Activated CD4-positive, alpha-beta T cell treated with anti-CD3 and anti-CD28 coated beads for 48 hours (primary cell): ENCODE results near the gene PSMD5.
A peak's percentile ranks its signal among the peaks of the same experiment; 100 is the strongest.

ENCODE experiments used
- DNase-seq: peaks from one replicate; pipeline ENCODE4 v3.0.0-alpha.2; 2020

PSMD5 gene

DNA sequence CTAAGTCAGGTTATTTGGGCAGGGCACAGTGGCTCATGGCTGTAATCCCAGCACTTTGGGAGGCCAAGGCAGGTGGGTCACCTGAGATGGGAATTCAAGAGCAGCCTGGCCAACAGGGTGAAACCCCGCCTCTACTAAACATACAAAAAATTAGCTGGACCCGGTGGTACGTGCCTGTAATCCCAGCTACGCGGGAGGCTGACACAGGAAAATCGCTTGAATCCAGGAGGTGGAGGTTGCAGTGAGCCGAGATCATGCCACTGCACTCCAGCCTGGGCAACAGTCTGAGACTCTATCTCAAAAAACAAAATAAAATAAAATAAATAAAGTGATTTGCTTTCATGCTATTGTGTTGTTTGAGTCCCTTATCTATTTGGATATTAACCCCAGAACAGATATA is 41.3 kb downstream of the PSMD5 start:
- DNase-seq = no peak

DNA sequence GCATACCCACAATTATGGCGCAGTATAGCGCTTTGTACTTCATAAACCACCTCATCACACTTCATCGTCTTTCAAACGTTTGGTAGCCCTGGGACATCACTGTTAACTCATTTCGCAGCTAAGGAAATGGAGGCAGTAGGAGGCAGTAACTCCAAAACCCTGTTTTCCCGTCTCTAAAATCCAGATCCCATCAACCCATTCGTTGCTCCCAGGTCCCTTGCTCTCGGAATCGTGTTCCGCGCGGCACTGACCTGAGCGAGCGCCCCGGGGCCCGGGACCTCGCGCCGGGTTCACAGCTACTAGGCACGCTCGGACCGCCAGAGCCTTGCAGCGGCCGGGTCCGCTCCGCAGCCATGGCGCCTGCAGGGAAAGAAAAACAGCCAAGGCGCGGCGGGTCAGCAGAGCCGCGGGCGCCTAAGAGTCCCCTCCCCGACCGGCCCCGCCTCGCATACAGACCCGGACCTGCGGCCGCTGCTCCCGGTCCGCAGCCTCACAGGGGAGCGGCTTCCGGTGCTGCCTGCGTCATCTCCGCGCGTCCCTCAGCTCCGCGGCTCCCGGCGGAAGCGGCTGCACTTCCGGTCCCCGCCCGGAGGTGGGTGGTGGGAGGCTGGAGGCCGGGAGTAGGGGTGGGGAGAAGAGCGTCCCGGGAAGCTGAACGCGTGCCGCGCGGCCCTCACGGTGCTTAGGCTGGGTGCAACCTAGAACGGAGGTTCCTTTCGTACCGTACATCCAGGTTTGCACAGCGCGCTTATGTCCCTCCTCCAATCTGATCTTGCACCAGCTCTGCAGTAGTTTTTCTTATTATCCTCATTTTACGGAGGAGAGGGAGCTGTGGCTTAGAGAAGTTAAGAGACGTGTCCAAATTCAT is 49.6 kb downstream of the PSMD5 start, which contains the start of gene FBXW2:
FBXW2 (minus strand) TSS at position 519 of the 868 bp plus-strand sequence. CDS start 5,158 bp downstream, outside the sequence.
- DNase-seq = peak; percentile 95

DNA sequence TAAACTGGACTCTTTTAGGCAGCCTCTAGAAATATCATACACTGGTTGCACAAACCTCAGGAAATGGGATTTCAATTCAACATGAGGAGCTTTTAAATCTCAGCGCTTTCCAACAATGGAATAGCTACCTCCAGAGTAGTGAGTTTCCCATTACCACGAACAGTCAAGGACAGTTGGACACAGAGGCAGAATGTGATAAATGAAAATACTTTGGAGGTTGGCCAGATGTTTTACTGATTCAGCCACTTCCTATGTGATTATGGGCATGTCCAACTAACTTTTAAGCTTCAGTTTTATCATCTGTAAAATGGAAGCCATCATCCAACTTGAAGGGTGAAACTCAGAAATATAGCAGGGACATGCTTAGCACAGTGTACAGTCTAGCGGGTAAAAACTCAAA is 51.6 kb downstream of the PSMD5 start:
- no peak for DNase-seq

DNA sequence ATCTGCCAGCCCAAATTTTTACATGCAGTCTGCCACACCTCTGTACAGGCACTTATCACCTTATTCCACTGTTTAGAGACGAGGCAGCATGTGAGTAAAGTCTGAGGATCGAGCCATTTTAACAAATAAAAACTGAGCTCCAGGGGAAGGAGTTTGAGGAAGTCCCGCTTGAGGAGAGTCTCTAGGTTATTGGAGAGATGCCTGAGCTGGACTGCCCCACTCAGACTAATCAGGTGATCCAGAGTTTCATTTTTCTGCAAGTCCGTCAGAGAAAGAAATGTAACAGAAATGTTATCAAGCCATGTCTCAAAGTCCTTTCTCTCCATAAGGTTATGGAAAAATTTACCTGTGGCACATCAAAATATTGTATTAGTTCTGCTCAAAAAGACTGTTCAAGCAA is 54.8 kb downstream of the PSMD5 start:
- DNase-seq = no peak

DNA sequence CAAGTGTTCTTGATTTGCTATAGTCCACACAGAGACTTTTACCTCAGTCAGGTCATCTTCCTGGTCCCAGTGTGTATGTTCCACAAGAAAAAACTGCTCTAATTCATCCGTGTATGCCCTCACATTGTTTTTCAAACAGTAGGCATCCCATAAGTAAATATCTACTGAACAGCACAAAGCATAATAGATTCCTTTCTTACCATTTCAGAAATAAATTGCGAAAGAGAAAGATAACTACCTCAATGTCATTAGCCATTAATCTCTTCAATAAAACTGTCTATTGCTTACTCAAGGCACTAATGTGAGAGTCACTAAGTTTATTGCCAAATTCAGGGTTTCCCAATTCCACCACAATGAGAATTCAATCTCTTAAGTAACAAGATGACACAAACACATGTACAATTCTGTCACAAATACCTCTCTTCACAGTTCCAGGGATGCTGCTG is 59.1 kb downstream of the PSMD5 start:
- DNase-seq = no peak

DNA sequence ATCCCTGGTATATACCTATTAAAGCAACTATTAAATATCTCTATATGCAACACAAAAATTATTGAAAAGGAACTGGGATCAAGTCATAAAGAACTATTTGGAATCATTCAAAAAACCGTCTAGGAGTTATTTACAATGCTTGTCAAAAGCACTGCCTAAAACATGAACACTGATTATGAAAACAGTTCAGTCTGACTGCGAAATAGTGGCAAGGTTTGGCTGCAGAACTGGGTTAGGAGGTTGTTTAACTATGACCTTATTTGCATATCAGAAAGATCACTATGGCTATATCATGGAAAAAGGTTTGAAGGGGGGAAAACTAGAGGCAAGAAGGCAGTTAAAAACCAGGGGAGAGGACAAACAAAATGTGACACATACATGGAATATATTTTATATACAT is 61.5 kb downstream of the PSMD5 start:
- DNase-seq = no peak

DNA sequence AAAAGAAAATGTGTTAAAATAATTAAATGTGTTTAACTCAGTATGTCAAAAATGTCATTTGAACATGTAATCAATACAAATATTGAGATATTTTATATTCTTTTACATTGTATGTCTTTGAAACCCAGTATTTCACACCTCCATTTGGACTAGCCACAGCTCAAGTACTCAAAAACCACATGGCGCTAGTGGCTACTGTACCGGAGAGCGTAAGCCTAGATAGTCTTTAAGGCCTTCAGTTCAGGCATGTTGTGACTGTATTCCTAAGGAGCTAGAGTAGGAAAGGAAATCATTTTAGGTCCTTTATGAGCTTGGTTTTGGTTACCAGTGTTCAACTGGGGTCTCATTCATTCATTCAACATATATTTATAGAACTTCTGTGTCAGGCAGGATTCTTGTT is 62.4 kb downstream of the PSMD5 start:
- no peak for DNase-seq

DNA sequence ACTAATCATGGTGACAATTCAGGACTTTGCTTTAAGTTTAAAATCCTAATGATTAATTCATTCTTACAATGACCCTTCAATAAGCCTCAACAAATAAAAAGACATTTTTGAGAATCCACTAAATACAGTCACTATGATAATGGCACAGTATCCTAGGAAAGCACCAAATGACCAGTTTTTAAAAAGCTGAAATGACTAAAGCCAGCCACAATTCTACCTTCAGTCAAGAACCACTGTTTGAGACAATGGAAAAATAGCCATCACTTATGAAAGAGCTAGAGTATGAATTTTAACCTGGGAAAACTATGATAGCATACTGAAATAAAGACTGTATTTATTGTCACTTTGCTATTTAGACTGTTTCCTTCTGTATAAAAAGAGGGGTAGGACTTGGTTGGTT is 63.5 kb downstream of the PSMD5 start:
- DNase-seq = no peak

DNA sequence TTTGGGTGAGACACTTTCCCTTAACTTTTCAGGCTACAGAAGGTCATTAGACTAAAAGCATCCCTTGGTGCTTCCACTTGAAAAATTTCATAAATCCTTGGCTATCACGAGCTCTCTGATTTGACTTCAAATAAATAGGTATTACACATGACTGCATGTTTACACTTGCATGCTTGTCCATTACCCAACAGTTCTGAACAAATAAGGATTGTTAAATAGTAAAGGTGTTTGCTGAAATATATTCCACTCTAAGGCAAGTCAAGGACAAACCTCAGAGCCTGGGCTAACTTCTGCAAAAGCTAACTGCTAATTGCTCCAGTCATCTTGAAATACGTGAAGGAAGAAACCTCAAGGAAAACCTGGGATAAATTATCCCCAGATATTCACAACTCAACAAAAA is 64.0 kb downstream of the PSMD5 start:
- no peak for DNase-seq

DNA sequence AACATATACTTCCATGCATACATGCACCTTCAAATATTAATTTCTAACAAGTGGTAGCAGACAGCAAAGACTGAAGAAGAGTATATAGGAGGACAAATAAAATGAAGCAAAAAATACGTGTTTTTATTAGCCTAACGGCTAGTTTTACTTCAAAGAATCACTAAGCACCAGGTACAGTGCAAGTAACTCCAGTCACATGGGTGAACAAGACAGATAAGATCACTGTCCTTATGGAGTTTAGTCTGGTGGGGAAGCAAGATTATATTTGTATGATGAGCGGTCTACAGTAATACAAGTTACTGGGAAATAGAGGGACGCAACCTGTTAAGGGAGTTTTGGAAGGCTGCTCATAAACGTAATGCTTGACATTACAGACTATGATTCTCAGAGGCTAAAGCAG is 65.5 kb downstream of the PSMD5 start:
- no peak for DNase-seq

DNA sequence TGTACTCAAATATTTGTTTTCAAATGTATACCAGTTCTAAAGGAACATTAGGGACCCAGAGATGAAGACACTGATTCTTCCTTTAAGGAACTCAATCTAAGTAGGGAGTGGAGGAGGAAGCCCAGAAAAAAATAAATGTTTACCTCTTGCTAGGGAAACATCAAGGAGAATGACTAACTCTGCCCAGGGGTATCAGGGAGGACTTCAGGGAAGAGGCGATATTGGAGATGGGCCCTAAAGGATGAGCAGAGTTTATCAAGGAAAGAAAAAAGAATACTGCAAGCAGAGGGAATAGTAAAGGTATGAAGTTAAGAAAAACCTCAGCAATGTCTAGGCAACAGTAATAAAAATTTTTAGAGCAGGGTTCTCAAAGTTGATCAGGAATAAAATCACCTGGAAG is 65.9 kb downstream of the PSMD5 start:
- no peak for DNase-seq

DNA sequence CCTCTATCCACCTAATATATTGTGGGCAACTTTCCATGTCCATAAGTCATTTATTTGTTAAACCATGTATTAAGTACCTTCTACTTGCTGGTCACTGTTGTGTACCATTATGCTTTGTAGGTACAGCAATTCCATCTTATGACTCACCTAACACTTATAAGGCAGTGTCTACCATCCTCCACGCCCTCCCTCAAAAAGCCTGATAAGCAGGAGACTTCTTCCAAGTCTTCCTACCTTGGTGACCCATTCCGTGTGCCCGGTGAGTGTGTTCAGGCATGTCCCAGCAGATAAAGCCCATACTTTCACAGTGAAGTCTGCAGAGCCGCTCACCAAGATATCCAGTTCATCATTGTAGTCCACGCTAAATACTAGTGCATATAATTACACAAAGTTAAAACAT is 66.9 kb downstream of the PSMD5 start:
- DNase-seq = no peak

DNA sequence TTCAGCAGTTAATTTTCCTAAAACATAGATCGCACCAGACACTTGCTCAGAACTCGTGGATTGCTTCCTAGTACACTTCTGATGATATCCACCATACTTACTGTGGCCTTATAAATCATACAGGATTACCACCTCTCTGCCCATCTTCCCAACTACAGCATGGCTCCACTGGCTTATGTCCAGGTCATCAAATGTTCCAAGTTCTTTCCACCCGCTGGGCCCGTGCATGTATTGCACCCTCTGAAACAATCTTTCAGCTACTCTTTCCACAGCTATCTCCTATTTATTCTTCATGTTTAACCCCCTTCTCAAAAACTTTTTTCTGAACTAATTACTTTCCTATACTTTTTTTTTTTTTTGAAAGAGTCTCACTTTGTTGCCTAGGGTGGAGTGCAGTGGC is 68.0 kb downstream of the PSMD5 start:
- DNase-seq = no peak

DNA sequence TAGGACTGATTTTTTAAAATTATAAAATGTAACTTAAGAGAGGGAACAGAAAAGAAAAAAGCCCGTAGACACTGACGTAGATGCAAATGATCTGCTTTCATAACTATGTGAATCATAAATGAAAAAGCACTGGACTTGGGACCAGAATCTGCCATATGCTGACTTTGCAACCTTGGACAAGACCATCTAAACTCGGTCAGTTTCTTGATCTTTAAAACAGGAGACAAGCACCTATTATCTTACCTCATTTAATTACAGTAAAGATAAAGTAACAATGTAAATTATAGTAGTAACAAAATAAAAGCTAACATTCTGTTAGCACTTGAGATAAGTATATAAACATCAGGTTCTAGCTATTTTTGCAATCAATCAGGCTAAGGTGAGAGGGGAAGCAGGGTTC is 69.5 kb downstream of the PSMD5 start:
- no peak for DNase-seq

DNA sequence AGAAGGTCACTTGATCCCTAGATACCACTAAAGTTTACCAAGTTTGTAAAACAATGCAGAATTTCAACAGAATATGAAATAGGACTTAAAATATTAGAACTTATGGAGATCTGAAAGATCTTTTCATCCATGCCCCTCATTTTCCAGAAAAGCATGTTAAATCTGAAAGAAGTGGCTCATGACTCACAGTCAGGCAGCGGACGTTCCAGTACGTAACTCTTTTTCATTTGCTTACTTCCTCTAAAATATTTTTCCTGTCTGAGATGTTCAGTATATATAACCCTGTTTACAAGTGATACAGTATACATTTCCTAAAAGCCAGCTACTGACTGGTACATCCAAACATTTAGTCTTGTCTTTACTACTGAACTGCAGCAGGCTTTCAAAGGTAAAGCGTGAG is 71.8 kb downstream of the PSMD5 start:
- no peak for DNase-seq

DNA sequence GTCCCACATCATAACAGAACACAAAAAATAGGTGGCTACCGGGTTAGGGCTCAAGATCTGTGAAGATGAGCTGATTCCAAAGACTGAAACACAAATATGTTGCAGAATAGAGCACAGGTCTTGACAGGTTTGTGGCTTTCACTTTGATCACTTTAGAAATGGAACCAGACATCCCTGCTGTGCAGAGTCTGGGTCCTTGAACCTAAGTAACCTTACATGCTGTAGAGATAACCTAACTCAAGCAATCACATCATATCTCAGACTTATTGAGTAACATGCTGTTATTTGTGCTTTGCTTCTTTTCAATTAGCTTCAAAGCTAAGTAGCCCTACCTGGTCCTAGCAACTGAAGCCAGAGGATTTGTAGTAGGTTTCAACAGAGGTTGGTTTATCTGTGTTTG is 73.8 kb downstream of the PSMD5 start:
- DNase-seq = no peak

DNA sequence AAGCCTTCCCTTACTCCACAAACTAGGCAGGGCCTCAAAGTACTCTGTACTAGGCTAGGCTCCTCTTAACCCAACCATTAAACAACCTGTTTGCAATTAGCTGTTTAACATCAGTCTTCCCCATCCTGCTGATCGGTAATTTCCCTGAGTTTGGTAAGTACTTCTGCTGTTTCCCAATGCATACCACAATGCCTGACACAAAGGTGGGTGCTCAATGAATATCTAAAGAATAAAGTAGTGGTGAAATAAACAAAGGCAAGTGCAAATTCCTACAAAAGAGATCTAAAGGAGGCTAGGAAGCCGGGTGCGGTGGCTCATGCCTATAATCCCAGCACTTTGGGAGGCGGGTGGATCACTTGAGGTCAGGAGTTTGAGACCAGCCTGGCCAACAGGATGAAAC is 74.5 kb downstream of the PSMD5 start:
- DNase-seq = no peak

DNA sequence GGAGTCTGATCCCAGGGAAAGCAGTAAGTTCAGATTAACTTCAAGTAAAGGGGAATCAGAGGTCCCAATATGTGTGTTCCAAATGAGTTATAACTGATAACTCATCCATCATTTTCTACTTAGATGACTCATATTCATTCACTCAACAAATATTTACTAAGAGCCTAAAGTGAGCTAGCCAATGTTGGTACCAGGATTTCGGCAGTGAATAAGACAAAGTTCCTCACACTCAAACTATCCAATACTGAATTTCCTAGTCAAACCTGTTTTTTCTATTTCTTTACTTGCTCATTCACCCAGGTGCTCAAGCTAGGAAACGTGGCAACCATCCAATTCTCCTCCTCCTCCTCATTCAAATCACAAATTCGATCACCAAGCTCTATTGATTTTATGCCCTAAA is 75.3 kb downstream of the PSMD5 start:
- no peak for DNase-seq
